Measurements from ENCODE around the gene POMGNT2. TPM values are rescaled to one million over a fixed set of nuclear protein-coding genes. Genes with fewer than 3 reads are reported as not detected.

The POMGNT2 gene
- total RNA-seq, 2 donors from 2014 or later, result 12.7 to 14.5 TPM

DNA sequence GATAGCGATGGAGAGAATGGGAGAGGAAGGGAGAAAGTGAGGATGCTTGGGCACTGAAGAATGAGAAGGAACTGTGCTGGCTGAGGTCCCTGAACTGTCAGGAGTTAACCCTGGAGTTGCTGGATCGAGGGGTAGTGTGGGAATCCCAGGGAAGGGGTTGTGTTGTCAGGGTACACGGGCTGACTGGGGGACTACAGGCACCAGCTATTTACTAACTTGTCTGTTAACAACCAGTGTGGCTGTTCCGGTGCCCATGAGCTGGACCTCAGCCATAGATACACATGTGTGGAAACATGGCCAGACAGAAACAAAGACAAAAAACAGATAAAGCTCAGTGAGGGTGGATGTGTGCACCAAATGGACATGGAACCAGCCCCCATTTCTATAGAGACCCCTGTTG lies 71.7 kb downstream of the POMGNT2 start:
- no peak overlapping the region for H3K4me3 Mint-ChIP-seq
- no peak overlapping the region for H3K4me3 ChIP-seq (ENCODE audit: low read length)
- no peak overlapping the region for H3K27ac Mint-ChIP-seq
- TF ChIP-seq, protein P1, sequence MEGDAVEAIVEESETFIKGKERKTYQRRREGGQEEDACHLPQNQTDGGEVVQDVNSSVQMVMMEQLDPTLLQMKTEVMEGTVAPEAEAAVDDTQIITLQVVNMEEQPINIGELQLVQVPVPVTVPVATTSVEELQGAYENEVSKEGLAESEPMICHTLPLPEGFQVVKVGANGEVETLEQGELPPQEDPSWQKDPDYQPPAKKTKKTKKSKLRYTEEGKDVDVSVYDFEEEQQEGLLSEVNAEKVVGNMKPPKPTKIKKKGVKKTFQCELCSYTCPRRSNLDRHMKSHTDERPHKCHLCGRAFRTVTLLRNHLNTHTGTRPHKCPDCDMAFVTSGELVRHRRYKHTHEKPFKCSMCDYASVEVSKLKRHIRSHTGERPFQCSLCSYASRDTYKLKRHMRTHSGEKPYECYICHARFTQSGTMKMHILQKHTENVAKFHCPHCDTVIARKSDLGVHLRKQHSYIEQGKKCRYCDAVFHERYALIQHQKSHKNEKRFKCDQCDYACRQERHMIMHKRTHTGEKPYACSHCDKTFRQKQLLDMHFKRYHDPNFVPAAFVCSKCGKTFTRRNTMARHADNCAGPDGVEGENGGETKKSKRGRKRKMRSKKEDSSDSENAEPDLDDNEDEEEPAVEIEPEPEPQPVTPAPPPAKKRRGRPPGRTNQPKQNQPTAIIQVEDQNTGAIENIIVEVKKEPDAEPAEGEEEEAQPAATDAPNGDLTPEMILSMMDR (conservative IDR thresholded peaks at IDR 0.05), result no peak
- peak; percentile 29 for DNase-seq
- H3K36me3 Mint-ChIP-seq (ENCODE audit: low read depth), result no peaks in the 10 kb centered on the region
- H3K9me3 Mint-ChIP-seq, result no peaks in the 10 kb centered on the region
- H3K4me1 Mint-ChIP-seq, result no peaks in the 10 kb centered on the region
- H3K9ac ChIP-seq (ENCODE audit: extremely low read depth, low read length, poor library complexity, severe bottlenecking), result no peak overlapping the region
- H3K36me3 ChIP-seq (ENCODE audit: control insufficient read depth, insufficient read depth, low read length), result no peaks in the 10 kb centered on the region
- H3K4me1 ChIP-seq (ENCODE audit: control insufficient read depth, insufficient read depth, low read length), result no peaks in the 10 kb centered on the region
- WGBS, 2 experiments (ENCODE audit: insufficient coverage in 1 of 2, insufficient read length in 1 of 2), result 94 to 96% methylated on average over 3 to 4 of the region's 4 CpGs
- no peaks in the 10 kb centered on the region for H3K9me3 ChIP-seq (ENCODE audit: control insufficient read depth, low read length)
- peaks cover 7% of the 10 kb centered on the region for H3K27me3 Mint-ChIP-seq (ENCODE audit: insufficient read depth)
- H3K27ac ChIP-seq (ENCODE audit: low read depth, low read length), result no peak overlapping the region
- H3K27me3 ChIP-seq (ENCODE audit: control insufficient read depth, insufficient read depth, low read length, poor library complexity, severe bottlenecking), result no peaks in the 10 kb centered on the region

DNA sequence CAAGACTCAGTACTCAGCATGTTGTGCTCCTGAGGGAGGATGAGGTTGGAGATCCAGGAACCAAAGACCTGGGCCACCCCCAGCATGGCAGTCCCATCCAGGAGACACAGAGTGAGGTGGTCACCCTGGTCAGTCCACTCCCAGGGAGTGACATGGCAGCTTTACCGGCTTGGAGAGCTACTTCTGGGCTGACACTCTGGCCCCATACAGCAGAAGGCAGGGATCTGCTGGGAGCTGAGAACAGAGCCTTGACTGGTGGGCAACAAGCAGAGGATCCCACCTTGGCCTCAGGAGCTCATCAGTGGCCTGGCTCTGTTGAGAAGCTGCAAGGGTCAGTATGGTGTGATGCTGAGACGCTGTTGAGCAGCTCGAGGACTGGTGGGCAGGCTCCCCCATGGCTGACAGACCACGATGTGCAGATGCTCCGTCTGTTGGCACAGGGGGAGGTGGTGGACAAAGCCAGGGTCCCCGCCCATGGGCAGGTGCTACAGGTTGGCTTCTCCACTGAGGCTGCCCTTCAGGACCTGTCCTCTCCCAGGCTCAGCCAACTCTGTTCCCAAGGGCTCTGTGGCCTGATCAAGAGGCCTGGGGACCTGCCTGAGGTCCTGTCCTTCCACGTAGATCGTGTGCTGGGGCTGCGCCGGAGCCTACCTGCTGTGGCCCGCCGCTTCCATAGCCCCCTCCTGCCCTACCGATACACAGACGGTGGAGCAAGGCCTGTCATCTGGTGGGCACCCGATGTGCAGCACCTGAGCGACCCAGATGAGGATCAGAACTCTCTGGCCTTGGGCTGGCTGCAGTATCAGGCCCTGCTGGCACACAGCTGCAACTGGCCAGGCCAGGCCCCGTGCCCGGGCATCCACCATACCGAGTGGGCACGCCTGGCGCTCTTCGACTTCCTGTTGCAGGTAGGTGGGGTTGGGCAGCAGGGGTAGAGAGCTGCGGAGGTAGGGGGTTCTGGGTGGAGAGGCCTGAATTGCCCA lies 72.9 kb downstream of the POMGNT2 start:
- WGBS, 2 experiments (ENCODE audit: insufficient coverage in 1 of 2, insufficient read length in 1 of 2), result 95 to 96% methylated on average over 13 to 23 of the region's 23 CpGs
- no peak overlapping the region for H3K27ac Mint-ChIP-seq
- peak; percentile 22 for DNase-seq
- H3K4me3 ChIP-seq (ENCODE audit: low read length), result no peak overlapping the region
- peaks cover 7% of the 10 kb centered on the region for H3K27me3 Mint-ChIP-seq (ENCODE audit: insufficient read depth)
- H3K4me1 Mint-ChIP-seq, result peaks cover 2% of the 10 kb centered on the region
- H3K9ac ChIP-seq (ENCODE audit: extremely low read depth, low read length, poor library complexity, severe bottlenecking), result no peak overlapping the region
- no peak overlapping the region for H3K4me3 Mint-ChIP-seq
- H3K27me3 ChIP-seq (ENCODE audit: control insufficient read depth, insufficient read depth, low read length, poor library complexity, severe bottlenecking), result no peaks in the 10 kb centered on the region
- H3K9me3 Mint-ChIP-seq, result peaks cover 2% of the 10 kb centered on the region
- H3K36me3 Mint-ChIP-seq (ENCODE audit: low read depth), result no peaks in the 10 kb centered on the region
- no peaks in the 10 kb centered on the region for H3K4me1 ChIP-seq (ENCODE audit: control insufficient read depth, insufficient read depth, low read length)
- TF ChIP-seq, protein P1 (conservative IDR thresholded peaks at IDR 0.05), result no peak
- no peaks in the 10 kb centered on the region for H3K36me3 ChIP-seq (ENCODE audit: control insufficient read depth, insufficient read depth, low read length)
- H3K27ac ChIP-seq (ENCODE audit: low read depth, low read length), result no peak overlapping the region
- H3K9me3 ChIP-seq (ENCODE audit: control insufficient read depth, low read length), result peaks cover 7% of the 10 kb centered on the region

DNA sequence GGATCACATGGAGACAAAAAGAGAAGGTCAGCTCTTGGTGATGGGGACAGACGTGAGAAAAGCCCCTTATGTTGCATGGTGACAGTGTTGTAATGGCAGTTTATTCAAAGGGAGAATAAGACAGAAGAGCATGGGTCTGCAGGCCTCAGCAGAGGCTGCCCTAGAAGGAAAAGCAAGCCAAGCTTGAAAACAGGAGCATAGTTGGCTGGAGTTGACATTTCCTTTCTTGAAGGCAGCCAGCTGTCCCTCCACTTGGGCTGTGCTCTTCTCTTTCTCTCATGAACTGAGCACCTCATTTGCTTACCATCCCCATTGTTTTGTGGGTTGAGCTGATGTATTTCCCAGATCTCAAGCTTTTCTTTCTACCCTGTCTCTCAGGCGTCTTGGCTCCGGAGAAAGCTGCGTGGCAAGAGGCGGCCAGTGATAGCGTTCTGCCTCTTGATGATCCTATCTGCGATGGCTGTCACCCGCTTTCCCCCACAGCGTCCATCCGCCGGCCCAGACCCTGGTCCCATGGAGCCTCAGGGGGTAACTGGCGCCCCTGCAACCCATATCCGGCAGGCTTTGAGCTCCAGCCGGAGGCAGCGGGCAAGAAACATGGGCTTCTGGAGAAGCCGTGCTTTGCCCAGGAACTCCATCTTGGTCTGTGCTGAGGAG lies 73.9 kb downstream of the POMGNT2 start:
- no peak overlapping the region for H3K9ac ChIP-seq (ENCODE audit: extremely low read depth, low read length, poor library complexity, severe bottlenecking)
- Mint-ChIP-seq H3K9me3 (peaks cover 2% of the 10 kb centered on the region), H3K27ac (no peak overlapping the region), H3K4me1 (peaks cover 2% of the 10 kb centered on the region), H3K4me3 (no peak overlapping the region), H3K27me3 (ENCODE audit: insufficient read depth) (peaks cover 7% of the 10 kb centered on the region), H3K36me3 (ENCODE audit: low read depth) (no peaks in the 10 kb centered on the region)
- no peaks in the 10 kb centered on the region for H3K36me3 ChIP-seq (ENCODE audit: control insufficient read depth, insufficient read depth, low read length)
- TF ChIP-seq, protein P1 (conservative IDR thresholded peaks at IDR 0.05), result no peak
- no peak overlapping the region for H3K4me3 ChIP-seq (ENCODE audit: low read length)
- no peaks in the 10 kb centered on the region for H3K4me1 ChIP-seq (ENCODE audit: control insufficient read depth, insufficient read depth, low read length)
- peaks cover 11% of the 10 kb centered on the region for H3K9me3 ChIP-seq (ENCODE audit: control insufficient read depth, low read length)
- peak; percentile 17 for DNase-seq
- no peak overlapping the region for H3K27ac ChIP-seq (ENCODE audit: low read depth, low read length)
- WGBS, 2 experiments (ENCODE audit: insufficient coverage in 1 of 2, insufficient read length in 1 of 2), result 91 to 93% methylated on average over 16 of the region's 16 CpGs
- H3K27me3 ChIP-seq (ENCODE audit: control insufficient read depth, insufficient read depth, low read length, poor library complexity, severe bottlenecking), result no peaks in the 10 kb centered on the region
